Adrenal gland (tissue), 5 donors: ENCODE measurements around the gene MAGI1.

Experiments used
- CTCF ChIP-seq, 6 experiments: fragments of 450-650 bp in 4 of 6; fragments of 200-600 bp in 2 of 6; sonication (generic) in 1 of 6; IDR thresholded peaks; 1 replicate in 5 of 6; 2 replicates in 1 of 6; pipeline versions ENCODE4 v1.5.1 to v1.8.0; 2016 to 2021; ENCODE audit warnings: antibody characterized with exemption in 6 of 6, mild to moderate bottlenecking in 2 of 6, moderate library complexity in 1 of 6
- POLR2A ChIP-seq, 2 donors: fragments of 450-650 bp; IDR thresholded peaks; one replicate each; pipeline ENCODE4 v1.6.1; 2017; ENCODE audit warnings: antibody characterized with exemption in 2 of 2, mild to moderate bottlenecking in 2 of 2, moderate library complexity in 1 of 2
- donor health status: DM: no; HTN: no; CAD: no.

- TF ChIP-seq POLR2A (IDR thresholded peaks at IDR 0.05) (no peak), CTCF (IDR thresholded peaks at IDR 0.05) (no peak)
Measured at GRCh38 chr3:65625305-65625704, 413.4 kb downstream of the MAGI1 start.
